GM12873 (cell line): Measurements from ENCODE around the gene NPSR1.

Source experiments
- CTCF ChIP-seq: IDR thresholded peaks from 2 replicates; pipeline ENCODE4 v1.5.1; 2012; ENCODE audit warnings: low read depth, mild to moderate bottlenecking, moderate library complexity, low read length, control low read depth; ENCODE audit not compliant: insufficient read depth; ENCODE audit errors: missing control alignments

NPSR1 gene

GRCh38 chr7:34825221-34825620 lies 167.2 kb downstream of the NPSR1 start:
- no peak for TF ChIP-seq CTCF

- no peak for TF ChIP-seq CTCF
Observed at GRCh38 chr7:34830390-34830789, 172.4 kb downstream of the NPSR1 start.

- TF ChIP-seq CTCF, result no peak
Observed at GRCh38 chr7:34831436-34831835, 173.4 kb downstream of the NPSR1 start.

GRCh38 chr7:34832020-34832419 lies 174.0 kb downstream of the NPSR1 start:
- TF ChIP-seq CTCF, result no peak

GRCh38 chr7:34835901-34836600 lies 178.0 kb downstream of the NPSR1 start:
- no peak for TF ChIP-seq CTCF

GRCh38 chr7:34837316-34837715 lies 179.3 kb downstream of the NPSR1 start:
- TF ChIP-seq CTCF, result no peak

- TF ChIP-seq CTCF, result no peak
Observed at GRCh38 chr7:34837801-34838201, 179.8 kb downstream of the NPSR1 start.

- no peak for TF ChIP-seq CTCF
Observed at GRCh38 chr7:34838329-34838728, 180.3 kb downstream of the NPSR1 start.
